Spleen (tissue), 11 donors: ENCODE results near the gene UACA. TPM values are rescaled to one million over a fixed set of nuclear protein-coding genes. Genes with fewer than 3 reads are reported as not detected.
A peak's percentile ranks its signal among the peaks of the same experiment; 100 is the strongest.

ENCODE experiments used
- DNase-seq: peaks from one replicate; pipeline ENCODE4 v3.0.0-alpha.2; 2020
- H3K27ac ChIP-seq, 8 donors: fragments of 200-600 bp; sonication (generic) in 7 of 8; 1 replicate in 4 of 8; 2 replicates in 4 of 8; pipeline versions ENCODE4 v1.5.0 to v1.8.0; 2016 to 2021; ENCODE audit warnings: inconsistent platforms in 4 of 8, mild to moderate bottlenecking in 4 of 8, moderate library complexity in 1 of 8
- H3K27me3 ChIP-seq, 7 donors: fragments of 200-600 bp; sonication (generic) in 6 of 7; replicated peaks in 1 of 7; 1 replicate in 4 of 7; 2 replicates in 3 of 7; pipeline versions ENCODE4 v1.5.0 to v1.8.0; 2016 to 2021; ENCODE audit warnings: inconsistent platforms in 3 of 7, mild to moderate bottlenecking in 1 of 7
- H3K36me3 ChIP-seq, 6 donors: fragments of 200-600 bp; sonication (generic) in 5 of 6; 1 replicate in 4 of 6; 2 replicates in 2 of 6; pipeline versions ENCODE4 v1.5.0 to v1.8.0; 2016 to 2021; ENCODE audit warnings: inconsistent platforms in 2 of 6
- H3K4me1 ChIP-seq, 6 donors: fragments of 200-600 bp; sonication (generic) in 5 of 6; 1 replicate in 3 of 6; 2 replicates in 3 of 6; pipeline versions ENCODE4 v1.5.0 to v1.8.0; 2016 to 2021; ENCODE audit warnings: inconsistent platforms in 3 of 6
- H3K4me3 ChIP-seq, 8 donors: fragments of 200-600 bp; sonication (generic) in 7 of 8; 1 replicate in 4 of 8; 2 replicates in 4 of 8; pipeline versions ENCODE4 v1.5.0 to v1.8.0; 2016 to 2021; ENCODE audit warnings: inconsistent platforms in 4 of 8, mild to moderate bottlenecking in 4 of 8, moderate library complexity in 2 of 8
- H3K9me3 ChIP-seq, 8 donors: fragments of 200-600 bp; sonication (generic) in 7 of 8; 1 replicate in 4 of 8; 2 replicates in 4 of 8; pipeline versions ENCODE4 v1.5.0 to v1.8.0; 2016 to 2021; ENCODE audit warnings: inconsistent platforms in 4 of 8
- CTCF ChIP-seq, 11 experiments: fragments of 200-600 bp in 7 of 11; fragments of 450-650 bp in 4 of 11; sonication (generic) in 4 of 11; IDR thresholded peaks in 8 of 11; conservative IDR thresholded peaks in 3 of 11; 1 replicate in 7 of 11; 2 replicates in 4 of 11; pipeline versions ENCODE4 v1.4.0 to v1.8.0; 2016 to 2021; ENCODE audit warnings: antibody characterized with exemption in 11 of 11, inconsistent platforms in 4 of 11, mild to moderate bottlenecking in 1 of 11
- POLR2A ChIP-seq, 3 donors: fragments of 450-650 bp; IDR thresholded peaks; one replicate each; pipeline ENCODE4 v1.5.1; 2017; ENCODE audit warnings: antibody characterized with exemption in 3 of 3, mild to moderate bottlenecking in 1 of 3
- POLR2AphosphoS5 ChIP-seq, 3 donors: sonication (generic); formaldehyde crosslinking; IDR thresholded peaks; one replicate each; pipeline ENCODE4 v1.5.1; 2017; ENCODE audit warnings: antibody characterized with exemption in 3 of 3
- WGBS, 5 donors: extraction: QIAGEN DNeasy Blood & Tissue Kit in 3 of 5; methylation state at CpG; one replicate each; pipeline versions ENCODE4 v1.1.5 to v1.1.7; 2013 to 2018; 5-methylcytosine and 5-hydroxymethylcytosine counted together
- intact Hi-C: fragments of 100-400 bp; cut with DNase I; formaldehyde crosslinking; loops from one replicate; pipeline ENCODE4 v1.15.0; 2023; ENCODE audit warnings: low total_unique reads
- polyA plus RNA-seq, 3 donors: library from polyadenylated mRNA; stranded (reverse); fragments of 200-250 nt; gene quantifications; one replicate each; pipeline ENCODE4 v1.2.1, GENCODE V29; 2013
- total RNA-seq, 7 donors: library from RNA; depleted of rRNA in 3 of 7; stranded (reverse); fragments of >200 nt in 3 of 7; fragmentation: NEBNext Ultra II Directional in 4 of 7; extraction: Animal tissue kit (Norgen Biotek cat#: 25700) in 4 of 7; gene quantifications; one replicate each; pipeline versions ENCODE4 v1.1.0 to v1.2.1, GENCODE V29; 2016 to 2021
- donor health status: healthy with polysubstance abuse.
- donor health status: DM: no; HTN: no; CAD: no; lungs with moderate emphysema.
- donor health status: DM: no; HTN: no; CAD: no.
- donor health status: Bipolar disorder and iron deficiency.
- donor health status: healthy.
- donor health status: DM: no; HTN: no; CAD: no.
- donor health status: DM: yes; HTN: yes; CAD: no.

UACA gene
- total and polyA plus RNA-seq, 10 donors: 21.9 to 113 (median 78.6) TPM

GRCh38 chr15:70636540-70637165 lies 126.7 kb downstream of the UACA start:
- TF ChIP-seq POLR2A (IDR thresholded peaks at IDR 0.05): no peak
- no peak for TF ChIP-seq POLR2AphosphoS5 (IDR thresholded peaks at IDR 0.05)
- peak in 1 of 11 experiments; percentile 9 for TF ChIP-seq CTCF (IDR thresholded peaks at IDR 0.05 in 8 of 11, conservative IDR thresholded peaks at IDR 0.05 in 3 of 11)
- intact Hi-C loops: no loop called here
- H3K9me3 ChIP-seq: no peaks in the 10 kb centered on the region
- H3K27ac ChIP-seq: no peak overlapping the region
- peaks cover 0 to 16% (median 0%) of the 10 kb centered on the region in 6 donors for H3K4me1 ChIP-seq
- no peak for DNase-seq
- no peaks in the 10 kb centered on the region for H3K27me3 ChIP-seq
- H3K36me3 ChIP-seq: no peaks in the 10 kb centered on the region
- H3K4me3 ChIP-seq: no peak overlapping the region
- WGBS, 5 donors: 27 to 45% (median 38%) methylated on average over 5 of the region's 5 CpGs

- TF ChIP-seq CTCF (IDR thresholded peaks at IDR 0.05 in 8 of 11, conservative IDR thresholded peaks at IDR 0.05 in 3 of 11): no peak
- TF ChIP-seq POLR2AphosphoS5 (IDR thresholded peaks at IDR 0.05): no peak
- no peak for TF ChIP-seq POLR2A (IDR thresholded peaks at IDR 0.05)
- Histone ChIP-seq H3K4me3 (no peak overlapping the region), H3K4me1 (peaks cover 0 to 21% (median 0%) of the 10 kb centered on the region in 6 donors), H3K9me3 (no peaks in the 10 kb centered on the region), H3K27ac (no peak overlapping the region), H3K36me3 (no peaks in the 10 kb centered on the region), H3K27me3 (no peaks in the 10 kb centered on the region)
- no peak for DNase-seq
- 91 to 96% (median 93%) methylated on average over 2 of the region's 2 CpGs for WGBS, 5 donors
- intact Hi-C loops: no loop called here
Observed at GRCh38 chr15:70635895-70636294, 127.5 kb downstream of the UACA start.

GRCh38 chr15:70633991-70634390 lies 129.4 kb downstream of the UACA start:
- Histone ChIP-seq H3K4me3 (no peak overlapping the region), H3K27me3 (no peaks in the 10 kb centered on the region), H3K4me1 (peaks cover 0 to 21% (median 0%) of the 10 kb centered on the region in 6 donors), H3K9me3 (no peaks in the 10 kb centered on the region), H3K36me3 (no peaks in the 10 kb centered on the region), H3K27ac (no peak overlapping the region)
- intact Hi-C loops: no loop called here
- DNase-seq: no peak
- TF ChIP-seq POLR2A (IDR thresholded peaks at IDR 0.05) (no peak), POLR2AphosphoS5 (IDR thresholded peaks at IDR 0.05) (no peak), CTCF (IDR thresholded peaks at IDR 0.05 in 8 of 11, conservative IDR thresholded peaks at IDR 0.05 in 3 of 11) (no peak)
- WGBS, 5 donors: 89 to 95% (median 92%) methylated on average over 7 of the region's 7 CpGs

- TF ChIP-seq CTCF (IDR thresholded peaks at IDR 0.05 in 8 of 11, conservative IDR thresholded peaks at IDR 0.05 in 3 of 11): no peak
- TF ChIP-seq POLR2AphosphoS5 (IDR thresholded peaks at IDR 0.05): no peak
- 63 to 73% (median 69%) methylated on average over 12 of the region's 12 CpGs for WGBS, 5 donors
- H3K36me3 ChIP-seq: peaks cover 0 to 6% (median 0%) of the 10 kb centered on the region in 6 donors
- H3K4me1 ChIP-seq: peaks cover 0 to 21% (median 0%) of the 10 kb centered on the region in 6 donors
- no peak overlapping the region for H3K4me3 ChIP-seq
- no peaks in the 10 kb centered on the region for H3K9me3 ChIP-seq
- intact Hi-C loops: no loop called here
- no peak for DNase-seq
- no peak overlapping the region for H3K27ac ChIP-seq
- no peaks in the 10 kb centered on the region for H3K27me3 ChIP-seq
Observed at GRCh38 chr15:70633103-70633831, 130.1 kb downstream of the UACA start.
